ENCODE data around the gene ABR. TPM values are rescaled to one million over a fixed set of nuclear protein-coding genes. Genes with fewer than 3 reads are reported as not detected.
"Not testable (repeated sequence)": the region's sequence is repeated elsewhere in the genome, so short reads cannot be mapped to it uniquely, and the experiment has no call there.

The ABR gene
- total RNA-seq, 1 experiment from 2014 or later: 78.3 TPM

DNA sequence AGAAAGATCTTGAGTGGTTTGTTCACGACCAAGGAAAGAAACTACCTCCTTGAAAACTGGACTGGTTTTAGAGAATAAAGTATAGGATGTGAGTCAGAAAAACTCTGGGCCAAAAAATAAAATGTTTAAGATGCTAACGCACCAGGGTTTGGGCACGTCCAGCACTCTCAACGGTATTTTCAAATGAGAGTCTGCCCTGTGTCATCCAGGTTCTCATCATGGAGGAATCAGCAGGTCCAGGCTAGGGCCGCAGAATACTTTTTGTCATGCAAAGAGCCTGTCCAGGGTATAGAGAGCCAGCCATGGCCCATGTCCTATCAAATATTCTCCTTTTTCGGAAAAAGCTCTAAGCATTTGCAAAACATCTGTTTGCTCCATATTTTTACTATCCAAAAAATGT, 202.6 kb downstream of the ABR start:
- peak overlapping the region; percentile 99 for H3K4me3 Mint-ChIP-seq (ENCODE audit: unreplicated experiment)
- peaks cover 29% of the 10 kb centered on the region for H3K4me1 Mint-ChIP-seq (ENCODE audit: low read depth, unreplicated experiment)
- Histone ChIP-seq H3K36me3 (ENCODE audit: control insufficient read depth, insufficient read depth, low read length) (no peaks in the 10 kb centered on the region), H3K4me1 (peaks cover 37% of the 10 kb centered on the region), H3K9me3 (no peaks in the 10 kb centered on the region), H3K4me3 (ENCODE audit: low read depth, low read length) (peak overlapping the region; percentile 98; the same call in 1 of the 2 replicates), H3K27me3 (replicated peaks; ENCODE audit: control insufficient read depth, insufficient read depth, low read length) (no peaks in the 10 kb centered on the region)
- no peaks in the 10 kb centered on the region for H3K27me3 Mint-ChIP-seq (ENCODE audit: insufficient read depth, unreplicated experiment)
- H3K27ac Mint-ChIP-seq (ENCODE audit: unreplicated experiment): peak overlapping the region; percentile 91
- BruUV-seq (replicated peaks): no TSS peak
- TF ChIP-seq, protein P1, sequence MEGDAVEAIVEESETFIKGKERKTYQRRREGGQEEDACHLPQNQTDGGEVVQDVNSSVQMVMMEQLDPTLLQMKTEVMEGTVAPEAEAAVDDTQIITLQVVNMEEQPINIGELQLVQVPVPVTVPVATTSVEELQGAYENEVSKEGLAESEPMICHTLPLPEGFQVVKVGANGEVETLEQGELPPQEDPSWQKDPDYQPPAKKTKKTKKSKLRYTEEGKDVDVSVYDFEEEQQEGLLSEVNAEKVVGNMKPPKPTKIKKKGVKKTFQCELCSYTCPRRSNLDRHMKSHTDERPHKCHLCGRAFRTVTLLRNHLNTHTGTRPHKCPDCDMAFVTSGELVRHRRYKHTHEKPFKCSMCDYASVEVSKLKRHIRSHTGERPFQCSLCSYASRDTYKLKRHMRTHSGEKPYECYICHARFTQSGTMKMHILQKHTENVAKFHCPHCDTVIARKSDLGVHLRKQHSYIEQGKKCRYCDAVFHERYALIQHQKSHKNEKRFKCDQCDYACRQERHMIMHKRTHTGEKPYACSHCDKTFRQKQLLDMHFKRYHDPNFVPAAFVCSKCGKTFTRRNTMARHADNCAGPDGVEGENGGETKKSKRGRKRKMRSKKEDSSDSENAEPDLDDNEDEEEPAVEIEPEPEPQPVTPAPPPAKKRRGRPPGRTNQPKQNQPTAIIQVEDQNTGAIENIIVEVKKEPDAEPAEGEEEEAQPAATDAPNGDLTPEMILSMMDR (IDR thresholded peaks at IDR 0.05; ENCODE audit: insufficient read depth in 1 of 2, low read depth in 1 of 2, low read length in 1 of 2, severe bottlenecking in 1 of 2, unreplicated experiment in 1 of 2): no peak
- ChIA-PET POLR2A (interaction anchor here (1.7 kb wide), 1 partner anchor 26 kb away, joined by 26 read pairs; no protein-coding TSS in a partner anchor), CTCF (no interaction called here)
- DNase-seq: no peak
- no peaks in the 10 kb centered on the region for H3K9me3 Mint-ChIP-seq (ENCODE audit: unreplicated experiment)
- intact Hi-C loops (cut with micrococcal nuclease; ENCODE audit: unreplicated experiment): loop anchor here (5.0 kb wide), 1 partner anchor 100 kb away; no protein-coding TSS in a partner anchor
- peaks cover 57% of the 10 kb centered on the region for H3K36me3 Mint-ChIP-seq (ENCODE audit: insufficient read depth, unreplicated experiment)

DNA sequence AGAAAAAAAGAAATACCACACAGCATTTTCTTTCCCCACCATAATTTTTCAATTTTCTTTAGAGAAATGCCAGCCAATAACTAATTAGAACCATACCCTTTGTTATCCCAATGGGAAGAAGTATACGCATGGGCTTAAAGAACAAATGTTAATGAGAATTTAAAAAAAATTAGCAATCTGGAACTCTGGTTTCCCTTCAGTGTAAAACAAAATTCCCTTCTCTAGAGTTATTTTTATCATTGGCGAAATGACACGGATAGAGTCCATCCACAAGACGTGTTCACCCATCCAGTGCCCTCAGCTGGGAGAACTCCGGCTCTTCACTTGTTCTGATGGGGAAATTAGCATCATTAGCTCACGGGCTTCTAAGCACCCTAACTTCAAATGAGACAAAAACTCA, 203.5 kb downstream of the ABR start:
- no peak for DNase-seq
- intact Hi-C loops (cut with micrococcal nuclease; ENCODE audit: unreplicated experiment): loop anchor here (5.0 kb wide), 1 partner anchor 99 kb away; no protein-coding TSS in a partner anchor
- Mint-ChIP-seq H3K4me3 (ENCODE audit: unreplicated experiment) (no peak overlapping the region), H3K4me1 (ENCODE audit: low read depth, unreplicated experiment) (peaks cover 27% of the 10 kb centered on the region), H3K27me3 (ENCODE audit: insufficient read depth, unreplicated experiment) (no peaks in the 10 kb centered on the region), H3K36me3 (ENCODE audit: insufficient read depth, unreplicated experiment) (peaks cover 65% of the 10 kb centered on the region), H3K9me3 (ENCODE audit: unreplicated experiment) (no peaks in the 10 kb centered on the region), H3K27ac (ENCODE audit: unreplicated experiment) (no peak overlapping the region)
- Histone ChIP-seq H3K4me3 (ENCODE audit: low read depth, low read length) (no peak overlapping the region), H3K9me3 (no peaks in the 10 kb centered on the region), H3K36me3 (ENCODE audit: control insufficient read depth, insufficient read depth, low read length) (no peaks in the 10 kb centered on the region), H3K4me1 (peaks cover 37% of the 10 kb centered on the region), H3K27me3 (replicated peaks; ENCODE audit: control insufficient read depth, insufficient read depth, low read length) (no peaks in the 10 kb centered on the region)
- POLR2A ChIA-PET: no interaction called here
- no TSS peak for BruUV-seq (replicated peaks)
- TF ChIP-seq, protein P1 (IDR thresholded peaks at IDR 0.05; ENCODE audit: insufficient read depth in 1 of 2, low read depth in 1 of 2, low read length in 1 of 2, severe bottlenecking in 1 of 2, unreplicated experiment in 1 of 2): no peak
- CTCF ChIA-PET: interaction anchor here (0.7 kb wide), 1 partner anchor 20 kb away, joined by 5 read pairs; the partner anchor contains the start of gene TIMM22

DNA sequence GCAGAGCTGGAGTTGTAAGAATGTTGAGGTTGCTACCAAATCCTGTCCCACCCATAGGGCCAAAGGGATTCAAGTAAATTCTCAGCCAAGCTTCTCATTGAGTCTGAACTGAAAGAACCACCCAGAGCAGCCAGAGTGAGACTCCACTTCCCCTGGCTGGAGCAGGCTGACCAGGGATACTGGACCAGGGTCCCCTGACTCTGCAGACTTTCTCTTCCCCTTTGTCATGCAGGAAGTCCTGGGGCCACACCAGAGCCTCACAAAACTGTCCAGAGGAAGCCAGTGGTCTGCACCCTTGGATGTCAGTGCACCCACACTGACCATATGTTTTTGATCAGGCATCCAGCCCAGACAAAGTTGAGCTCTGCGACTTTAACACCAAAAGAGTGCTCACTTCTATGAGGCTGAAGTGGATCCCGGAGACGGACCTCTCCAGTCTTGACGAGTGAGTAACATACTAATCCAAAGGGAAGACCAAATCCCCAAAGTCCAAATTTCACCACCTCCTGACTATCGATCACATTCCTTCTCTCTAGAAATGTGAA, 204.3 kb downstream of the ABR start:
- intact Hi-C loops (cut with micrococcal nuclease; ENCODE audit: unreplicated experiment): loop anchor here (5.0 kb wide), 1 partner anchor 98 kb away; no protein-coding TSS in a partner anchor
- peaks cover 43% of the 10 kb centered on the region for H3K4me1 ChIP-seq
- no peaks in the 10 kb centered on the region for H3K27me3 ChIP-seq (replicated peaks; ENCODE audit: control insufficient read depth, insufficient read depth, low read length)
- CTCF ChIA-PET: no interaction called here
- H3K36me3 ChIP-seq (ENCODE audit: control insufficient read depth, insufficient read depth, low read length): no peaks in the 10 kb centered on the region
- peaks cover 74% of the 10 kb centered on the region for H3K36me3 Mint-ChIP-seq (ENCODE audit: insufficient read depth, unreplicated experiment)
- TF ChIP-seq, protein P1 (IDR thresholded peaks at IDR 0.05; ENCODE audit: insufficient read depth in 1 of 2, low read depth in 1 of 2, low read length in 1 of 2, severe bottlenecking in 1 of 2, unreplicated experiment in 1 of 2): no peak
- peak overlapping the region; percentile 55 for H3K27ac Mint-ChIP-seq (ENCODE audit: unreplicated experiment)
- H3K4me3 ChIP-seq (ENCODE audit: low read depth, low read length): no peak overlapping the region
- POLR2A ChIA-PET: no interaction called here
- no peaks in the 10 kb centered on the region for H3K27me3 Mint-ChIP-seq (ENCODE audit: insufficient read depth, unreplicated experiment)
- no peaks in the 10 kb centered on the region for H3K9me3 Mint-ChIP-seq (ENCODE audit: unreplicated experiment)
- DNase-seq: no peak
- BruUV-seq (replicated peaks): no TSS peak
- H3K4me3 Mint-ChIP-seq (ENCODE audit: unreplicated experiment): peak overlapping the region; percentile 33
- H3K9me3 ChIP-seq: no peaks in the 10 kb centered on the region
- peaks cover 24% of the 10 kb centered on the region for H3K4me1 Mint-ChIP-seq (ENCODE audit: low read depth, unreplicated experiment)

DNA sequence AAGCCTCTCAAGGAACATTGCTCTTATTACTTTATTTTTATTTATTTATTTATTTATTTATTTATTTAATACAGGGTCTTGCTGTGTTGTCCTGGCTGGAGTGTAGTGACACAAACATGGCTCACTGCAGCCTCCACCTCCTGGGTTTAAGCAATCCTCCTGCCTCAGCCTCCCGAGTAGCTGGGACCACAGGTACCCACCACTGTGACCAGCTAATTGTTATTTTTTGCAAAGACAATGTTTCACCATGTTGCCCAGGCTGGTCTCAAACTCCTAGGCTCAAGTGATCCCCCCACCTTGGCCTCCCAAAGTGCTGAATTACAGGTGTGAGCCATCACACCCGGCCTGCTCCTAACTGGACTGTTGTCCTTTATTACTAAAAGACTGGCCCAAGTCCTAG, 205.0 kb downstream of the ABR start:
- CTCF ChIA-PET, POLR2A ChIA-PET: not testable (repeated sequence)
- H3K4me1 Mint-ChIP-seq (ENCODE audit: low read depth, unreplicated experiment): peaks cover 25% of the 10 kb centered on the region

More for the DNA sequence above, 205.0 kb downstream of the ABR start:
- H3K9me3 Mint-ChIP-seq (ENCODE audit: unreplicated experiment); H3K4me3 ChIP-seq (ENCODE audit: low read depth, low read length); H3K4me3 Mint-ChIP-seq (ENCODE audit: unreplicated experiment); H3K36me3 ChIP-seq (ENCODE audit: control insufficient read depth, insufficient read depth, low read length); BruUV-seq (replicated peaks); H3K27me3 ChIP-seq (replicated peaks; ENCODE audit: control insufficient read depth, insufficient read depth, low read length); DNase-seq; H3K9me3 ChIP-seq; H3K27me3 Mint-ChIP-seq (ENCODE audit: insufficient read depth, unreplicated experiment): not testable (repeated sequence)
- peaks cover 46% of the 10 kb centered on the region for H3K4me1 ChIP-seq
- Mint-ChIP-seq H3K36me3 (ENCODE audit: insufficient read depth, unreplicated experiment) (peaks cover 75% of the 10 kb centered on the region), H3K27ac (ENCODE audit: unreplicated experiment) (peak overlapping the region; percentile 55)
- intact Hi-C loops (cut with micrococcal nuclease; ENCODE audit: unreplicated experiment): loop anchor here (5.0 kb wide), 1 partner anchor 97 kb away; no protein-coding TSS in a partner anchor

Data from Caco-2 (cell line).